Activated CD4-positive, CD25-positive, alpha-beta regulatory T cell treated with anti-CD3 and anti-CD28 coated beads, Interleukin-2, amount 50 U/mL, for 16 hours (primary cell): ENCODE data around the gene CPEB1.

Experiments used
- DNase-seq: peaks from one replicate; pipeline ENCODE4 v3.0.0-alpha.2; 2020; ENCODE audit warnings: low read depth, low spot score

The CPEB1 gene

GRCh38 chr15:82595203-82595602, 52.0 kb downstream of the CPEB1 start:
- DNase-seq, result no peak

GRCh38 chr15:82587805-82588204, 59.4 kb downstream of the CPEB1 start:
- no peak for DNase-seq

- DNase-seq, result no peak
Observed at GRCh38 chr15:82585072-82585471, 62.1 kb downstream of the CPEB1 start.

DNA sequence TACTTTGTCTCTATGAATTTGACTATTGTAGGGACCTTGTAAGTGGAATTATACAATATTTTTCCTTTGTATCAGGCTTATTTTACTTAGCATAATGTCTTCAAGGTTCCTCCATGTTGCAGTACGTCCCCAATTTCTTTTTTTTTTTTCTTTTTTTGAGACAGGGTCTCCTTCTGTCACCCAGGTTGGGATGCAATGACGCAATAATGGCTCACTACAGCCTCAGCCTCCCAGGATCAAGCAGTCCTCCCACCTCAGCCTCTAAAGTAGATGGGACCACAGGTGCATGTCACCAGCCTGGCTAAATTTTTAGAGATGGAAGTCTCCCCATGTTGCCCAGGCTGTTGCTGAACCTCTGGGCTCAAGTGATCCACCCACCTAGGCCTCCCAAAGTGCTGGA, 66.5 kb downstream of the CPEB1 start:
- no peak for DNase-seq

GRCh38 chr15:82575335-82575734, 71.8 kb downstream of the CPEB1 start:
- DNase-seq, result no peak

- DNase-seq, result no peak
Observed at GRCh38 chr15:82572986-82573385, 74.2 kb downstream of the CPEB1 start.

DNA sequence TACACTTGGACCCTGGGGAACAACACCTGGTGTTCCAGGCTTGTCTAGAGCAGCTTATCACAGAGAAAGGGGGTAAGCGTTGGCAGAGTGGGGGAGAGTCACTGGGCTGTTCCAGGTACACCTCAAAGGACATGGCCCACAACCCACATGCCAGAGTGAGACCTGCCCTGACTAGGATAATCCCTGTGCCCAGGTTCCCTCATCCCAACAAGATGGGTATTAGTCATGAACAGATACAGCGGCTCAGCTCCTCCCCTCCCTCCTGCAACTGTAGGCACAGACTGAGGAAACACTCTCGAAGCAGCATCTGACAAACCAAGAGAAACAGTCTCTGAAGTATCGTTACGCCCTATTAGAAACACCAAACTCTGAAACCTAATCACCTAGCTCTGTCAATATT, 74.9 kb downstream of the CPEB1 start:
- no peak for DNase-seq

DNA sequence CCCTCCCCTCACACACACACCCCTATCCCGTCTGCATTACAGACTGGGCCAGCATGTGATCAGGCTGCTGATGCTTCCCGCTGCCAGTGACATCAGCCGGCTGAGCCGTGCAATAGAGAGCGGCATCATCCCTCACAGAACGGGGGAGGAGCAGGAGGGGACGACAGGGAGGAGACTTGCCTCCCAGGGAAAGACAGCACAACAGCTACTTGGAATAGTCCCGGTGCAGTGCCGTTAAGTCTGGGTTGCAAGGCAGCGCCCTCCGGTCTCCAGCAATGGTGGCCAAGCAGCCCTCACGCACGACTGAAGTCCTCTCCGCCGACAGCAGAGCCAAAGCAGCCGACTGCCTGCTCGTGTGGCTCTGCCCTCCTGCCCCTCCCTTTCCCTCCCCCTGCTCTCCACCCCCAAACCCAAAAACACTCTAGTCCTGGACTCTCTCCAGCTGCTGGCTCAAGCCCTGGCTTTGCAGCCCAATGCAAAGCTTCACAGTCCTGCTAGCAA, 75.4 kb downstream of the CPEB1 start:
- DNase-seq, result no peak

DNA sequence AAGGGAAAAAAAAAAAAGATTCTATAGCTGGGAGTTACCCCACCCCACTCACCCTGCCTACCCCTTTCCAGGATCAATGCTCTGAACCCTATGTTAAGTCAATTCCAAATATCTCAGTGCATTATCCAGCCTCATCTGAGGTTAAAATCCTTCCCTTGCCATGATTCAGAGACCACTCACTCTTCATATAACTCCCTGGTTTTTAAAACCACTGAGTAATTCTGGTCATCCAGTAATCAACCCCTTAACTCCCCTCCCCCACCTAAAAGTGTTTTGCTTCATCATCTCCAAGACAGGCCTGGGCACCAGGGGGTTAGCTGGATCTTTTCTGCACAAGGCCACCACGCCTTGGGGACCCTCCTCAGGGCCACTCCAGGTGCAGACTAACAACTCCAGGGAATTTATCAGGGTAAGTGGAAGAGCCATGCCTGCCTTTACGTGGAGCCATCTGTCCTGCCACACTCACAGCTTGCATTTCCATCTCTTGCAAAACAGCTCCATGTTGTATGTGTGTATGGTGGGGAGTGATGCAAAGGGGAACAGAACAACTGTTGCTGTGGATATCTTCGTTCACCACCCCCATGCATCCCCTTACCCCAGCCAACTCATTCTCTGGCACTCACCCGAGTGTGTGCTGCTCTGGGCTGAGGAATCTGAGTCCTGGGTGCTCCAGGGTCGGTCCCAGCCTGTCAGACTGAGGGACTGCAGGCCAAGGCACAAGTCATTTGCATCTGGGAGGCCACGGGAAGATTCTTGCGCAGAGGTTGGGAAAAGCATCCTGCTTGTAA, 76.2 kb downstream of the CPEB1 start:
- no peak for DNase-seq

DNA sequence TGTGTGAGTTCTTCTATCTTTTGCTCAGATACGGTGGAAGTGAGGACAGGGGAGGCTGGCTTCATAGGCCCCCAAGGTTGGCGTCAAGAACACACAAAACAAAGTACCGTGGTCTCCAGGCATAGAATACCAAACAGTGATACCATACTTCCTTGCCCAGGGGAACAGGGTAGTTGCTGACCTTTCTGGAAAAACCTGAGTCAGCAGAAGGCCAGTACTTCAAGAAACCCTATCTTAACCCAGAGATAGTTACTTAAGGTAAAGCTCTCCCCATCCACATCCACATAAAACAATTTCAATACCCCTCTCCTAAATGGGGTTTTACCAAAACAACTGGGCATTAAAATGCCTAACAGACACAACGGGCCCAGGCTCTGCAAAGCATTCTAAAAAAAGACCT, 77.3 kb downstream of the CPEB1 start:
- no peak for DNase-seq

GRCh38 chr15:82568986-82569385, 78.2 kb downstream of the CPEB1 start:
- DNase-seq, result no peak

DNA sequence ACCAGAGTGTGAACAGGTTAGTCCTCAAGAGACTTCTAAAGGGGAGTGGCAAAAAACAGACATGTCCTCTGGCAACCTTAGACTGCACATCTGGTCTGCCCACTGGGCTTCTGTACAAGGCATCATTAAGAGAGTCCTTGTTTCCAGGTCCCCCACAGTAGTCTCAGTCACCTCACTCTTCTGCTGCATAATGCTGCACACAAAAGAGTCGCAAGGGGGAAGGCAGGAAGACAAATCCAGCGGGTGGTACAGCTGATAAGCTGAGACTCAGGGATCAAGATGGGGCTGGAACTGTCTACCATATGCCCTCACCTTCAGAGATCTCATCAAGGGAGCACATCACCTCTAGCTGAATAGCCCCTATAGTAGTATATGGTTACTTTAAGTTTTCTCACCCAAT, 79.5 kb downstream of the CPEB1 start:
- DNase-seq, result no peak

- no peak for DNase-seq
Observed at GRCh38 chr15:82566690-82567089, 80.5 kb downstream of the CPEB1 start.

DNA sequence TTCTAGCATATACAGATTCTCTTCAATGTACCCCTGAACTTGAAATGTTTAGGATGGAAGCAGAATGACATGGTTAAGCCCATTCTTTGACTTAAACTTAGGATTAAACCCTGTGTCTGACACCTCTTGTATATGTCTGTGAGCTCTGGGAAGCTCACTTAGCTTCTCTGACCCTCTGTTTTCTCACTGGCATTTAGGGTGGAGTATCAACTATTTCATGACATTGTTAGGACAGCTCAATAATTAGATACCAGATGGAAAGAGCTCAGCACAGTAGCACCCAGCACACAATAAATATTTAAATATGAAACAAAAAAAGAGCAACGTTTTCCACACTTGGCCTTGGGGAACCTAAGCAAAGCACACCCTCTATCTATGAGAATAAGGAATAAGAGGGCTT, 88.7 kb downstream of the CPEB1 start:
- DNase-seq, result no peak

DNA sequence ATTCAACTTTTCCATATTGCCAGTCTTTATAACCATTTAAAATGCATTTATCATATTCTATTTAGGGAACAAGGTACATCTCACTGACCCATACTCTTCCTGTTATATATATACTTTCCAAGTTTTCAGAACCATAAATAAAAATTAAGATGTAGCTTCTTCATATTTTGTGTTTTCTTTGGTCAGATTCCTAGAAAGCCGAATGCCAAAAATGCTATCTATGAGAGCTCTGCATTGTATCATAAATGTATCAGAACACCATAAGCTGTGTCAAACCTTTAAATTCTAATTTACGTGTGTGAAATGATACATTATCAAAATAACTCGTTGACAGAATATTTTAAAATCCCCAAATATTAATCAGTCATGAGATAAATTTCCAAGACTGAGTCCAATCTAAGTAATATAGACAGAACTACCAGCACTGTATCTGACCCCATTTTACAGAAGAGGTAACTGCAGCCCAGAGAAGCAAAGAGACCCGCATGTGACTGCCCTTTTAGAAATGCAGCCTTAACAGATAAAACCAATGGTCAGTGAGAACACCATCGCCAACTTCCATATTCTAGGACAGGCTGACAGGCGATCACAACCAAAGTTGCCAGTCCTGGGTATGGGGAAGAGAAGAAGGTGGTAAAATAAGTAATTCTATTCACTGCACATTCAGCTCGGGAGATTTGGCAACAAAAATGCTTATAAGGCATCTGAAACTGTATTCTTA, 90.7 kb downstream of the CPEB1 start:
- DNase-seq, result no peak

DNA sequence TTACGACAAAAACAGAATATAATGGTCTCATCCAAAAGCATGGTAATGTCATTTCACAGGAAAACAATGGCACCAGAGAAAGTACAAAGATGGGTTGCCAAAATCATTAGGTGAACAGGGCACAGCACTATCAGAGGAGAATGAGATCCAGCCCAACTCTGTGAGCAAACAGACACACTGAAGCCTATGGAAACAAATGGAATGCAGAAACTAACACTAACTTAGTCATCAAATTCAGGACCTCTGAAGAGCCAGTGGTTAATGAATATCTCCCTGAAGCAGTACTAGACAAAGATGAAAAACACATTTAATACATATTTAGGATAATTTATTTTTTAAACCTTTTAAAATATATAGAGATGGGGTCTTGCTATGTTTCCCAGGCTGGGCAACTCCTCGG, 92.3 kb downstream of the CPEB1 start:
- DNase-seq, result no peak

- no peak for DNase-seq
Observed at GRCh38 chr15:82554351-82554750, 92.8 kb downstream of the CPEB1 start.

DNA sequence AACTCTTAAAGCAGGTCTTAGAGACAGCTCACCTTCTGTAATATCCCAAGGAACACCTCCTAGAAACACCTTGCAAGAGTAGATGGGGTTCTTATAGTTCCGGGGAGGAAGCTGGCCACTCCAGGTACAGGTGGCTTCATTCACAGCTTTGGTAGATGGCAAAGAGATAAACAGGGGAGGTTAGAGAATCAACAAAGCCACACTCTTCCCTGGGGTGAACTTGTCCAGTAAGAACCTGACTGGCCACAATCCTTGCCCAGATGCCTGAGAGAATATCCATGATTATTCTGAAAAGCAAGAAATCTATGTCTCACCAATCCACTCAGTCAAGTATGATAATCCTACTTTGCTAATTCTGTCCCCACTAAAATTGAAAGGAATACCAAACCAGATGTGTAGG, 93.3 kb downstream of the CPEB1 start:
- no peak for DNase-seq

DNA sequence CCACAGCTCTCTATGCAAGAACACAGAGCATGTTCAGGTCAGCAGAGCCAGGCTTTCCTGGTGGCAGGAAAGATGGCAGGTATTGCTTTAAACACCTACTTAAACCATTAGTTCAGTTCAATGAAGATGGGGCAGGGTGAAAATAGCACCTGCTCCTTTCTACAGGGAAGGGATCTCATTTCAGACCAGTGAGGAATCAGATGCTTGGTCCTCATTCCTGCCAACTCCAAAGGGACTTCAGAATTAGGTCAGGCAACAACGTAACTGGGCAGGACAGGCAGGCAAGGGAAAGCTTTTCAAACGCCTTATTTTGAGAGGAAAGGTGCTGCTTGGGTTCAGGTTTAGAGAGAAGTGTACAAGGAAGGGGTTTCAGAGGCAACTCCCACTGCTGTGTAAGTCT, 94.3 kb downstream of the CPEB1 start:
- no peak for DNase-seq

GRCh38 chr15:82551646-82552247, 95.4 kb downstream of the CPEB1 start:
- no peak for DNase-seq

DNA sequence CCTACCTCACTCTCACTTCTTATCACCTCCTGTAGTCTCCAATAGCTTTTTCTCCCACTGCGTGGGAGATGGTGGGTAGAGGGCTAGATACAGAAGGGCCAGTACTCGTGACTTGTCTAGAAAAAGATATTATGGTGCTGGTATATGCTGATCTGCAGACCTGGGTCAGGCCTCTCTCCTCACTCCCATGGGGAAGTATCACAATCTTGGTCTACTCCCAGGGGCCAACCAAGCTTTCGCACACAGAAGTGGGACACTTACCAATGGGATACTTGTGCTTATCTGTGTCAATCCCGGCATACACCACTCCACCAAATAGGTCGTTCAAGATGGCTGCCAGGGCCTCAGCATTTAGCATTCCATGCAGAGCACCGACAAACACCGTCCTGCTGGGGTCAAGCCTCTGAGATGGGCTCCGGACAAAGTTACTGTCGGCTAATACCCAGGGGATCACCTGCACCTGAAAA, 97.9 kb downstream of the CPEB1 start:
- DNase-seq, result no peak

DNA sequence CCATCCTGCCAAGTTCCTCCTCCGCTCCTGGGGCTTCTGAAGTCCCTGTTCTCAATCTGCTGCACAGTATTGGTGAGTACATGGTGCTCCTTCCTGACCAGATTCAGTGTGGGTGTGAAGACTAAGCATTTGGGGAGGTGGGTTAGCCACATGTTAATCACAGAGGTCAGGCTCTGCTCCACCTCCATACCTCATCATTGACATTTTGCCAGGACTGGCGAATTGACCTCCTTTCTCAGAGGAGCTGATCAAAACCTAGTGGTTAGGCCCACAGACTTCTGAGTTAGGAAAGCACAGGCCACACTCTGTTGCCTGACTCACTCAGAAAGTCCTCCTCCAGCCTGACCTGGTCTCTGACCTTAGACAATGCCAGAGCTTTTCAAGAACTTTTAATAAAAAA, 98.5 kb downstream of the CPEB1 start:
- DNase-seq, result no peak

DNA sequence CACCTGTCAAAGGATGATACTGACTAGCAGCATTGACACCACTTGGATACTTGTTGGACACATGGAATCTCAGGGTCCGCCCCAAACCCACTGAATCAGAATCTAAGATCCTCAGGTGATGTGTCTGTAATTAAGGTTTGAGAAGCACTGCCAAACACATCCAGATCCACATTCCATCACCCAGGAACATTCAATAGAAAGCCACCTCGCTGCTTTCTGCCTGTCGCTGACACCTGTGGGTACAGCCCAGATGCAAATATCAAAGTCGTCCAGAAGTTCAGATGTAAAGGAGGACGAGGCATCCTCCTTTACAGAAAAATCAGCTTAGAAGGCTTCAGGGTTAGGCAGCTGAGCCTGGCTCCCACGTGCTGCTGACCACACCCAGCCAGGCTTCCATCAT, 101.7 kb downstream of the CPEB1 start:
- no peak for DNase-seq
